Liver (tissue), 9 donors: Measurements from ENCODE around the gene EYA3. TPM values are rescaled to one million over a fixed set of nuclear protein-coding genes. Genes with fewer than 3 reads are reported as not detected.
A peak's percentile ranks its signal among the peaks of the same experiment; 100 is the strongest.

Experiments
- DNase-seq: peaks from one replicate; pipeline ENCODE4 v3.0.0-alpha.2; 2017; ENCODE audit warnings: low spot score
- H3K27ac ChIP-seq, 2 donors: one replicate each; pipeline ENCODE4 v1.7.0; 2013; ENCODE audit warnings: inconsistent platforms in 2 of 2, low read length in 2 of 2, control low read depth in 1 of 2, low read depth in 1 of 2, mild to moderate bottlenecking in 1 of 2
- H3K27me3 ChIP-seq, 4 donors: one replicate each; pipeline versions ENCODE4 v1.6.1 to v1.7.0; 2013; ENCODE audit warnings: low read length in 3 of 4, inconsistent platforms in 1 of 4, mild to moderate bottlenecking in 1 of 4, moderate library complexity in 1 of 4; ENCODE audit not compliant: control insufficient read depth in 4 of 4, insufficient read depth in 4 of 4
- H3K36me3 ChIP-seq, 4 donors: one replicate each; pipeline versions ENCODE4 v1.6.1 to v1.7.0; 2013; ENCODE audit warnings: low read length in 3 of 4, mild to moderate bottlenecking in 3 of 4, low read depth in 1 of 4, moderate library complexity in 1 of 4; ENCODE audit not compliant: control insufficient read depth in 4 of 4, insufficient read depth in 3 of 4
- H3K4me1 ChIP-seq, 4 donors: one replicate each; pipeline versions ENCODE4 v1.6.1 to v1.7.0; 2013; ENCODE audit warnings: low read length in 3 of 4, mild to moderate bottlenecking in 3 of 4, moderate library complexity in 1 of 4; ENCODE audit not compliant: control insufficient read depth in 4 of 4, insufficient read depth in 4 of 4
- H3K4me3 ChIP-seq, 3 donors: one replicate each; pipeline versions ENCODE4 v1.6.1 to v1.7.0; 2013; ENCODE audit warnings: low read length in 3 of 3, control low read depth in 1 of 3, low read depth in 1 of 3, mild to moderate bottlenecking in 1 of 3
- H3K9ac ChIP-seq, 2 donors: one replicate each; pipeline ENCODE4 v1.7.0; 2013; ENCODE audit warnings: low read length in 2 of 2, mild to moderate bottlenecking in 2 of 2, moderate library complexity in 2 of 2, control low read depth in 1 of 2, low read depth in 1 of 2
- H3K9me3 ChIP-seq, 4 donors: one replicate each; pipeline versions ENCODE4 v1.6.1 to v1.7.0; 2013; ENCODE audit warnings: low read length in 3 of 4; ENCODE audit not compliant: control insufficient read depth in 4 of 4
- ATF3 ChIP-seq: IDR thresholded peaks from 2 replicates; pipeline ENCODE4 v1.6.1; 2016; ENCODE audit warnings: antibody characterized with exemption
- CTCF ChIP-seq: fragments of 150-350 bp; IDR thresholded peaks from 2 replicates; pipeline ENCODE4 v1.5.1; 2017; ENCODE audit warnings: improper control_type of control experiment, low read depth, low read length; ENCODE audit not compliant: missing input control
- EGR1 ChIP-seq, 2 donors: IDR thresholded peaks; 2 replicates each; pipeline ENCODE4 v1.6.1; 2016 to 2018; ENCODE audit warnings: antibody characterized with exemption in 2 of 2, low read depth in 2 of 2
- FOXA1 ChIP-seq: IDR thresholded peaks from 2 replicates; pipeline ENCODE4 v1.6.1; 2016; ENCODE audit warnings: antibody characterized with exemption
- FOXA2 ChIP-seq: IDR thresholded peaks from 2 replicates; pipeline ENCODE4 v1.6.1; 2016; ENCODE audit warnings: antibody characterized with exemption
- GABPA ChIP-seq, 2 donors: IDR thresholded peaks in 1 of 2; conservative IDR thresholded peaks in 1 of 2; 2 replicates each; pipeline ENCODE4 v1.6.1; 2016; ENCODE audit warnings: antibody characterized with exemption in 2 of 2, mild to moderate bottlenecking in 1 of 2, moderate library complexity in 1 of 2
- HNF4A ChIP-seq, 2 donors: conservative IDR thresholded peaks; 2 replicates each; pipeline ENCODE4 v1.6.1; 2016; ENCODE audit warnings: antibody characterized with exemption in 2 of 2, mild to moderate bottlenecking in 2 of 2
- HNF4G ChIP-seq: IDR thresholded peaks from 2 replicates; pipeline ENCODE4 v1.6.1; 2016; ENCODE audit warnings: antibody characterized with exemption
- JUND ChIP-seq, 2 donors: IDR thresholded peaks; 2 replicates each; pipeline ENCODE4 v1.6.1; 2016; ENCODE audit warnings: antibody characterized with exemption in 2 of 2
- MAX ChIP-seq: IDR thresholded peaks from 2 replicates; pipeline ENCODE4 v1.6.1; 2016; ENCODE audit warnings: antibody characterized with exemption
- NR2F2 ChIP-seq: IDR thresholded peaks from 2 replicates; pipeline ENCODE4 v1.6.1; 2016; ENCODE audit warnings: antibody characterized with exemption
- RAD21 ChIP-seq, 2 donors: IDR thresholded peaks; 2 replicates each; pipeline ENCODE4 v1.6.1; 2016; ENCODE audit warnings: antibody characterized with exemption in 2 of 2, mild to moderate bottlenecking in 2 of 2
- REST ChIP-seq: IDR thresholded peaks from 2 replicates; pipeline ENCODE4 v1.6.1; 2016; ENCODE audit warnings: antibody characterized with exemption, mild to moderate bottlenecking
- RXRA ChIP-seq, 2 donors: IDR thresholded peaks; 2 replicates each; pipeline ENCODE4 v1.6.1; 2017 to 2018; ENCODE audit warnings: antibody characterized with exemption in 2 of 2, mild to moderate bottlenecking in 1 of 2
- SP1 ChIP-seq: IDR thresholded peaks from 2 replicates; pipeline ENCODE4 v1.6.1; 2018; ENCODE audit warnings: antibody characterized with exemption, mild to moderate bottlenecking
- TAF1 ChIP-seq: conservative IDR thresholded peaks from 2 replicates; pipeline ENCODE4 v1.6.1; 2016; ENCODE audit warnings: antibody characterized with exemption, mild to moderate bottlenecking
- YY1 ChIP-seq: IDR thresholded peaks from 2 replicates; pipeline ENCODE4 v1.6.1; 2016; ENCODE audit warnings: antibody characterized with exemption, mild to moderate bottlenecking
- WGBS: extraction: QIAGEN DNeasy Blood & Tissue Kit; methylation state at CpG from one replicate; pipeline ENCODE4 v1.1.7; 2013; 5-methylcytosine and 5-hydroxymethylcytosine counted together
- polyA plus RNA-seq, 2 donors: library from polyadenylated mRNA; stranded (reverse) in 1 of 2; unstranded in 1 of 2; fragments of 200-250 nt in 1 of 2; fragments of >200 nt in 1 of 2; fragmentation: Nextera tagmentation in 1 of 2; extraction: Ambion mirVana in 1 of 2; gene quantifications; one replicate each; pipeline versions ENCODE4 v1.2.1 to v1.2.3, GENCODE V29; 2013 to 2015
- total RNA-seq, 2 donors: library from RNA; depleted of rRNA; stranded (reverse); fragments of >200 nt; gene quantifications; one replicate each; pipeline ENCODE4 v1.2.3, GENCODE V29; 2014
- donor health status: healthy.
- donor health status: healthy.
- donor health status: healthy.
- donor health status: healthy.
- donor health status: healthy.

Gene EYA3
- total and polyA plus RNA-seq, 4 donors: 3.6 to 12.6 (median 6.0) TPM

GRCh38 chr1:27979859-27980201, 108.6 kb downstream of the EYA3 start:
- whole genome bisulfite sequencing: 39% methylated on average over 2 of the region's 2 CpGs
- H3K36me3 ChIP-seq: peaks cover 3 to 10% (median 7%) of the 10 kb centered on the region in 4 donors
- peaks cover 0 to 4% (median 0%) of the 10 kb centered on the region in 4 donors for H3K4me1 ChIP-seq
- H3K27me3 ChIP-seq: no peaks in the 10 kb centered on the region
- TF ChIP-seq RXRA (IDR thresholded peaks at IDR 0.05) (no peak), REST (no peak), EGR1 (IDR thresholded peaks at IDR 0.05; ENCODE audit: low read depth in 2 of 2) (no peak), HNF4G (no peak), FOXA1 (no peak), TAF1 (no peak), CTCF (no peak), MAX (no peak), ATF3 (no peak), HNF4A (conservative IDR thresholded peaks at IDR 0.05) (no peak), RAD21 (IDR thresholded peaks at IDR 0.05) (no peak), SP1 (no peak), JUND (IDR thresholded peaks at IDR 0.05) (no peak), NR2F2 (no peak), GABPA (IDR thresholded peaks at IDR 0.05 in 1 of 2, conservative IDR thresholded peaks at IDR 0.05 in 1 of 2) (no peak), YY1 (no peak), FOXA2 (no peak)
- no peak for DNase-seq
- H3K27ac ChIP-seq: no peak overlapping the region
- no peaks in the 10 kb centered on the region for H3K9me3 ChIP-seq
- no peak overlapping the region for H3K9ac ChIP-seq
- H3K4me3 ChIP-seq: no peak overlapping the region

GRCh38 chr1:27979151-27979858, 109.1 kb downstream of the EYA3 start:
- Histone ChIP-seq H3K4me1 (peaks cover 0 to 4% (median 0%) of the 10 kb centered on the region in 4 donors), H3K9ac (no peak overlapping the region), H3K4me3 (no peak overlapping the region), H3K9me3 (no peaks in the 10 kb centered on the region), H3K27me3 (no peaks in the 10 kb centered on the region), H3K27ac (no peak overlapping the region), H3K36me3 (peaks cover 4 to 10% (median 7%) of the 10 kb centered on the region in 4 donors)
- WGBS: 88% methylated on average over 1 of the region's 1 CpG
- DNase-seq: no peak
- peak; percentile 34 for TF ChIP-seq FOXA1
- TF ChIP-seq EGR1 (IDR thresholded peaks at IDR 0.05; ENCODE audit: low read depth in 2 of 2): no peak
- peak; percentile 88 for TF ChIP-seq RAD21 (IDR thresholded peaks at IDR 0.05)
- TF ChIP-seq FOXA2: peak; percentile 79
- TF ChIP-seq CTCF: peak; percentile 55
